NT2/D1 (cell line): ENCODE results near the gene RAB31.
"Not testable (repeated sequence)": the region's sequence is repeated elsewhere in the genome, so short reads cannot be mapped to it uniquely, and the experiment has no call there.

Experiments
- DNase-seq: peaks from one replicate; pipeline ENCODE4 v3.0.0-alpha.2; 2011; ENCODE audit warnings: low read depth, low spot score
- H3K27me3 ChIP-seq: 2 replicates; pipeline ENCODE4 v1.6.0; 2011; ENCODE audit warnings: mild to moderate bottlenecking; ENCODE audit not compliant: insufficient read length, insufficient read depth
- H3K36me3 ChIP-seq: 2 replicates; pipeline ENCODE4 v1.6.1; 2011; ENCODE audit warnings: mild to moderate bottlenecking, low read length, mixed read lengths; ENCODE audit not compliant: insufficient read depth, insufficient read length
- H3K4me1 ChIP-seq: 2 replicates; pipeline ENCODE4 v1.5.1; 2011; ENCODE audit not compliant: insufficient read depth, insufficient read length
- H3K4me3 ChIP-seq: 2 replicates; pipeline ENCODE4 v1.5.1; 2011; ENCODE audit warnings: low read depth; ENCODE audit not compliant: insufficient read length
- H3K9ac ChIP-seq: 2 replicates; pipeline ENCODE4 v1.6.0; 2011; ENCODE audit warnings: low read depth; ENCODE audit not compliant: insufficient read length
- H3K9me3 ChIP-seq: 2 replicates; pipeline ENCODE4 v1.5.1; 2011; ENCODE audit warnings: mild to moderate bottlenecking, low read length; ENCODE audit not compliant: insufficient read depth
- SUZ12 ChIP-seq: IDR thresholded peaks from 2 replicates; pipeline ENCODE4 v1.6.1; 2011; ENCODE audit not compliant: insufficient read length, insufficient read depth; ENCODE audit errors: extremely low read depth
- YY1 ChIP-seq: IDR thresholded peaks from 2 replicates; pipeline ENCODE4 v1.6.1; 2011; ENCODE audit not compliant: insufficient read length, insufficient read depth
- ZNF274 ChIP-seq: IDR thresholded peaks from 2 replicates; pipeline ENCODE4 v1.6.1; 2011; ENCODE audit warnings: mild to moderate bottlenecking, low read depth, low read length

RAB31 gene

DNA sequence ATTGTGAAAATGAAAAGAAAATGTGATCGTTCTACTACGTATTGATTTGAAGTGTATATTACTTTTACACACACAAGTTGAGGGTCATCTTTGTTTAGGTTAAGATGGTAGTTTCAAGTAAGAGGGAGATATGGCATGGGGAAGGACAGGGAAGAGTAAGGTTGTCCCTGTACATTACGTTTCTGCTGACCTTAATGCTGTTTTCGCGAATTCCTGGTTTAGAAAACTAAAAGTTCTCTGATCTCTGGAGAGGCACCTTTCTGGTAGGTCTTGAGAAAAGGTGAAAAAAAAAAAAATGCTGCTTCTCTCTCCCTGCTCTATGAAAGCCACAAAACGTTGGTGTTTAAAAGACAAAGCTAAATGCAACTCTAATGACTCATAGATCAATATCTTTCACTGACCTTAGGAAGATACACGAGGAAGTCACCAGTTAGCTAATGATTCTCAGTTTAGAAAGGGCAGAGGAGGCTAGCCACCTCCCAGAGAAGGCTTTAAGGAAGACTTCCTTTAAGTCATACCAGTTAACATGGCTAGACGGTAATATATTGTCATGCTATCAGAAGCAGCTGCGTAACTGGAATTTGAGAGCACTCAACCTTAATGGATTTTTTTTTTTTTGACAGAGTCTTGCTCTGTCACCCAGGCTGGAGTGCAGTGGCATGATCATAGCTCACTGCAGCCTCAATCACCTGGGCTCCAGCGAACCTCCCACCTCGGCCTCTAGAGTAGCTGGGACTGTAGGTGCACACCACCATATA is 190.9 kb downstream of the RAB31 start:
- no peak overlapping the region for H3K9ac ChIP-seq
- no peaks in the 10 kb centered on the region for H3K9me3 ChIP-seq
- no peaks in the 10 kb centered on the region for H3K27me3 ChIP-seq
- H3K36me3 ChIP-seq, result no peaks in the 10 kb centered on the region
- H3K4me1 ChIP-seq, result no peaks in the 10 kb centered on the region
- TF ChIP-seq SUZ12 (no peak), YY1 (no peak), ZNF274 (no peak)
- no peak for DNase-seq
- no peak overlapping the region for H3K4me3 ChIP-seq

GRCh38 chr18:9899550-9899930 is 191.4 kb downstream of the RAB31 start:
- not testable (repeated sequence) for H3K27me3 ChIP-seq, H3K4me3 ChIP-seq, H3K9me3 ChIP-seq, H3K9ac ChIP-seq, H3K4me1 ChIP-seq, H3K36me3 ChIP-seq, DNase-seq

DNA sequence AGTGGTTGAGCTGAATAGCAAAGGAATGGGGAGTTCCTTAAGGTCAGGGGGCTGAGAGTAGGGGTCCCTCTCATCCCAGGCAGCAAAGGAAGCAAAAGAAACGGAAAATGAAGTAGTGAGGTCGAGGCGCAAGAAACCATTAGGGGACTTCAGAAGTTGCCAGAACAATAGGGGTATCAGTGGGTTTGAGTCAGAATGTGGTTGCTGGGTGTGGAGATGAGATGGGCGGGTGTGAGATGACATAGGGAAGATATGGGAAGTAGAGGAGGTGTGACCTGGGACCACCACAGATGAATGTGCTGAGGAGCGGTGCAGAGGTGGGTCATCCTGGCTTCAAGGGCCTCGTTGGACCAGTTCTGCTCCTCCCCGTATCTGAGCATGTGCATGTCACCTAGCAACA is 192.6 kb downstream of the RAB31 start:
- H3K9me3 ChIP-seq, result no peaks in the 10 kb centered on the region
- H3K4me3 ChIP-seq, result no peak overlapping the region
- DNase-seq, result no peak
- H3K27me3 ChIP-seq, result no peaks in the 10 kb centered on the region
- H3K9ac ChIP-seq, result no peak overlapping the region
- no peaks in the 10 kb centered on the region for H3K36me3 ChIP-seq
- TF ChIP-seq ZNF274 (no peak), YY1 (no peak), SUZ12 (no peak)
- H3K4me1 ChIP-seq, result no peaks in the 10 kb centered on the region

- Histone ChIP-seq H3K27me3 (no peaks in the 10 kb centered on the region), H3K4me1 (no peaks in the 10 kb centered on the region), H3K4me3 (no peak overlapping the region), H3K9ac (no peak overlapping the region), H3K36me3 (no peaks in the 10 kb centered on the region), H3K9me3 (no peaks in the 10 kb centered on the region)
- TF ChIP-seq SUZ12 (no peak), YY1 (no peak), ZNF274 (no peak)
- DNase-seq, result no peak
These were observed 193.3 kb downstream of the RAB31 start for GRCh38 chr18:9901377-9901776.

DNA sequence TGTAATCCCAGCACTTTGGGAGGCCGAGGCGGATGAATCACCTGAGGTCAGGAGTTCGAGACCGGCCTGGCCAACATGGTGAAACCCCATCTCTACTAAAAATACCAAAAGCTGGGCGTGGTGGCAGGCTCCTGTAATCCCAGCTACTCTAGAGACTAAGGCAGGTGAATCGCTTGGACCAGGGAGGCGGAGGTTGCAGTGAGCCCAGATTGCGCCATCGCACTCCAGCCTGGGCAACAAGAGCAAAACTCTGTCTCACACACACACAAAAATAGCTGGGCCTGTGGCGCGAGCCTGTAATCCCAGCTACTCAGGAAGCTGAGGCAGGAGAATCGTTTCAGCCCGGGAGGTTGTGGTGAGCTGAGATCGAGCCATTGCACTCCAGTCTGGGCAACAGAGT is 194.2 kb downstream of the RAB31 start:
- DNase-seq, result not testable (repeated sequence)

GRCh38 chr18:9902832-9903231 is 194.7 kb downstream of the RAB31 start:
- no peaks in the 10 kb centered on the region for H3K27me3 ChIP-seq
- no peaks in the 10 kb centered on the region for H3K36me3 ChIP-seq
- TF ChIP-seq SUZ12, result no peak
- TF ChIP-seq YY1, result no peak
- TF ChIP-seq ZNF274, result no peak
- no peak overlapping the region for H3K9ac ChIP-seq
- H3K9me3 ChIP-seq, result no peaks in the 10 kb centered on the region
- no peak overlapping the region for H3K4me3 ChIP-seq
- DNase-seq, result no peak
- H3K4me1 ChIP-seq, result no peaks in the 10 kb centered on the region

More for the DNA sequence above, 194.2 kb downstream of the RAB31 start:
- H3K4me3 ChIP-seq, H3K9me3 ChIP-seq, H3K9ac ChIP-seq, H3K27me3 ChIP-seq, H3K4me1 ChIP-seq, H3K36me3 ChIP-seq: not testable (repeated sequence)

GRCh38 chr18:9905401-9905922 is 197.4 kb downstream of the RAB31 start:
- no peak for DNase-seq
- H3K9ac ChIP-seq, result no peak overlapping the region
- TF ChIP-seq ZNF274 (no peak), SUZ12 (no peak), YY1 (no peak)

More at GRCh38 chr18:9905401-9905922, 197.4 kb downstream of the RAB31 start:
- no peaks in the 10 kb centered on the region for H3K27me3 ChIP-seq
- no peaks in the 10 kb centered on the region for H3K36me3 ChIP-seq
- no peaks in the 10 kb centered on the region for H3K4me1 ChIP-seq
- H3K4me3 ChIP-seq, result no peak overlapping the region
- no peaks in the 10 kb centered on the region for H3K9me3 ChIP-seq
